ENCODE results near the gene SOD1.

- TF ChIP-seq, protein P1, sequence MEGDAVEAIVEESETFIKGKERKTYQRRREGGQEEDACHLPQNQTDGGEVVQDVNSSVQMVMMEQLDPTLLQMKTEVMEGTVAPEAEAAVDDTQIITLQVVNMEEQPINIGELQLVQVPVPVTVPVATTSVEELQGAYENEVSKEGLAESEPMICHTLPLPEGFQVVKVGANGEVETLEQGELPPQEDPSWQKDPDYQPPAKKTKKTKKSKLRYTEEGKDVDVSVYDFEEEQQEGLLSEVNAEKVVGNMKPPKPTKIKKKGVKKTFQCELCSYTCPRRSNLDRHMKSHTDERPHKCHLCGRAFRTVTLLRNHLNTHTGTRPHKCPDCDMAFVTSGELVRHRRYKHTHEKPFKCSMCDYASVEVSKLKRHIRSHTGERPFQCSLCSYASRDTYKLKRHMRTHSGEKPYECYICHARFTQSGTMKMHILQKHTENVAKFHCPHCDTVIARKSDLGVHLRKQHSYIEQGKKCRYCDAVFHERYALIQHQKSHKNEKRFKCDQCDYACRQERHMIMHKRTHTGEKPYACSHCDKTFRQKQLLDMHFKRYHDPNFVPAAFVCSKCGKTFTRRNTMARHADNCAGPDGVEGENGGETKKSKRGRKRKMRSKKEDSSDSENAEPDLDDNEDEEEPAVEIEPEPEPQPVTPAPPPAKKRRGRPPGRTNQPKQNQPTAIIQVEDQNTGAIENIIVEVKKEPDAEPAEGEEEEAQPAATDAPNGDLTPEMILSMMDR (conservative IDR thresholded peaks at IDR 0.05), result no peak
- no peak for TF ChIP-seq EZH2 (IDR thresholded peaks at IDR 0.05; ENCODE audit: low read depth)
Observed at GRCh38 chr21:31612894-31613785, 46.4 kb upstream of the SOD1 start.
